ENCODE measurements around the gene KIF6. TPM values are rescaled to one million over a fixed set of nuclear protein-coding genes. Genes with fewer than 3 reads are reported as not detected.

KIF6 gene
- total RNA-seq, 5 donors from 2014 or later (not counting 1 experiment from before 2014, with no cell fraction given), result 0.53 TPM; not detected in 4

DNA sequence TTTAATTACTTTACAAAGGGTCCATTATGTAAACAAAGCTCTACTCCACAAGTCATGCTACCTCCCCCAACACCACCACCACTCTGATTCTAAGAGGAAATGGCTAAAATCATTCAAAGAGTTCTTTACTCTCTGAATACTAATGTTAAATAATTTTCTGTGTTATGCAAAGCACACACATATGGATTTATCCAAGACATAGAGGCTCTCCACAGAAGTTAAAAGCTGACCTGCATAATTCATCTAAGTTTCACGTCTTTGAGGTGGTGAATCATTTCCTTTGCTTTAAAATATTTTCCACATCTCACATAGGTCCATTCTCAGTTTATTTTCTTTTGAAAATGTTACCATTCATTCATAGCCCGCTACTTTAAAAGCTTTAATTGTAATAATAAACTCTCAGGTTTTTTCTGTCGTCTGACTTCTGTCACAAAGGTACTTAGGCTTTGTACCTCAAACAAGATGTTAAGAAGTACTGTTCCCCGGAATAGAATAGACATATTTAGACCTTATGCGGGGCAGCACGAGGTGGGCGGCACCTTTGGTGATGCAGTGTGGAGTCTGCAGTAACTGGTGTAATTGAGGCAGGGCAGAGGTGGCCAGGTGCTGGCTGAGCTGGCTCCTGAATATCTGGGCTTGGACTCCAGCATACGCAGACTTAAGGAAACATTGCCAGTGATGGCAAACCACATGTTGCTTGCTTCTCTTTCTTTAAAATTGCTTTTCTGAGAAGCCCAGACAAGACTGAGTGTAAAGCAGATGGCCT, 55.8 kb downstream of the KIF6 start:
- Mint-ChIP-seq H3K4me1 (no peaks in the 10 kb centered on the region), H3K4me3 (no peak overlapping the region), H3K36me3 (no peaks in the 10 kb centered on the region), H3K9me3 (peaks cover 0 to 8% (median 4%) of the 10 kb centered on the region in 3 donors), H3K27me3 (peaks cover 10 to 22% of the 10 kb centered on the region in 2 donors), H3K27ac (no peak overlapping the region)
- WGBS (ENCODE audit: insufficient coverage), result 86% methylated on average over 5 of the region's 8 CpGs
- Histone ChIP-seq H3K4me1 (ENCODE audit: control insufficient read depth in 1 of 2, extremely low read depth in 1 of 2, insufficient read depth in 2 of 2, low read length in 2 of 2) (no peaks in the 10 kb centered on the region), H3K27me3 (replicated peaks in 1 of 2; ENCODE audit: control insufficient read depth in 2 of 2, extremely low read depth in 1 of 2, insufficient read depth in 2 of 2, low read length in 1 of 2) (peaks cover 0 to 5% of the 10 kb centered on the region in 2 experiments), H3K36me3 (ENCODE audit: control insufficient read depth in 2 of 2, extremely low read depth in 1 of 2, insufficient read depth in 1 of 2, low read length in 1 of 2) (no peaks in the 10 kb centered on the region), H3K27ac (ENCODE audit: low read length) (no peak overlapping the region), H3K4me3 (ENCODE audit: control insufficient read depth in 1 of 2, extremely low read depth in 1 of 2, low read length in 1 of 2) (no peak overlapping the region), H3K9me3 (no peaks in the 10 kb centered on the region)
- ChIA-PET POLR2A (interaction anchor here in 1 of 2 donors (0.7 kb wide), 1 partner anchor 11 kb away, joined by 4 read pairs; no protein-coding TSS in a partner anchor), CTCF (no interaction called here)
- ATAC-seq (replicated peaks in 1 of 4) (no peak), DNase-seq (no peak)

GRCh38 chr6:39666706-39667489, 58.3 kb downstream of the KIF6 start:
- CTCF ChIA-PET, result no interaction called here
- no peak overlapping the region for H3K27ac Mint-ChIP-seq
- no peak overlapping the region for H3K4me3 ChIP-seq (ENCODE audit: control insufficient read depth in 1 of 2, extremely low read depth in 1 of 2, low read length in 1 of 2)

GRCh38 chr6:39665861-39666260, 59.3 kb downstream of the KIF6 start:
- DNase-seq (no peak), ATAC-seq (replicated peaks in 1 of 4) (no peak)
- H3K9me3 Mint-ChIP-seq, result no peaks in the 10 kb centered on the region
- ChIA-PET CTCF (no interaction called here), POLR2A (no interaction called here)
- Histone ChIP-seq H3K4me3 (ENCODE audit: control insufficient read depth in 1 of 2, extremely low read depth in 1 of 2, low read length in 1 of 2) (no peak overlapping the region), H3K27me3 (replicated peaks in 1 of 2; ENCODE audit: control insufficient read depth in 2 of 2, extremely low read depth in 1 of 2, insufficient read depth in 2 of 2, low read length in 1 of 2) (peaks cover 0 to 4% of the 10 kb centered on the region in 2 experiments), H3K4me1 (ENCODE audit: control insufficient read depth in 1 of 2, extremely low read depth in 1 of 2, insufficient read depth in 2 of 2, low read length in 2 of 2) (no peaks in the 10 kb centered on the region), H3K27ac (ENCODE audit: low read length) (no peak overlapping the region), H3K36me3 (ENCODE audit: control insufficient read depth in 2 of 2, extremely low read depth in 1 of 2, insufficient read depth in 1 of 2, low read length in 1 of 2) (no peaks in the 10 kb centered on the region), H3K9me3 (no peaks in the 10 kb centered on the region)
- H3K4me3 Mint-ChIP-seq, result no peak overlapping the region
- no CpG with 5 or more reads among the region's 1 CpG for WGBS (ENCODE audit: insufficient coverage)
- H3K27me3 Mint-ChIP-seq, result peaks cover 11 to 14% of the 10 kb centered on the region in 2 donors
- no peak overlapping the region for H3K27ac Mint-ChIP-seq
- H3K4me1 Mint-ChIP-seq, result no peaks in the 10 kb centered on the region
- no peaks in the 10 kb centered on the region for H3K36me3 Mint-ChIP-seq

More at GRCh38 chr6:39666706-39667489, 58.3 kb downstream of the KIF6 start:
- 72% methylated on average over 4 of the region's 9 CpGs for WGBS (ENCODE audit: insufficient coverage)
- Mint-ChIP-seq H3K36me3 (no peaks in the 10 kb centered on the region), H3K4me3 (no peak overlapping the region), H3K4me1 (no peaks in the 10 kb centered on the region), H3K9me3 (no peaks in the 10 kb centered on the region), H3K27me3 (peaks cover 11 to 18% of the 10 kb centered on the region in 2 donors)
- ATAC-seq (replicated peaks in 1 of 4) (no peak), DNase-seq (no peak)
- Histone ChIP-seq H3K9me3 (no peaks in the 10 kb centered on the region), H3K4me1 (ENCODE audit: control insufficient read depth in 1 of 2, extremely low read depth in 1 of 2, insufficient read depth in 2 of 2, low read length in 2 of 2) (no peaks in the 10 kb centered on the region), H3K36me3 (ENCODE audit: control insufficient read depth in 2 of 2, extremely low read depth in 1 of 2, insufficient read depth in 1 of 2, low read length in 1 of 2) (no peaks in the 10 kb centered on the region), H3K27ac (ENCODE audit: low read length) (no peak overlapping the region), H3K27me3 (replicated peaks in 1 of 2; ENCODE audit: control insufficient read depth in 2 of 2, extremely low read depth in 1 of 2, insufficient read depth in 2 of 2, low read length in 1 of 2) (peaks cover 0 to 7% of the 10 kb centered on the region in 2 experiments)
- POLR2A ChIA-PET, result interaction anchor here in 1 of 2 donors (0.6 kb wide), 1 partner anchor 450 kb away, joined by 9 read pairs; no protein-coding TSS in a partner anchor

GRCh38 chr6:39664173-39664572, 61.0 kb downstream of the KIF6 start:
- peaks cover 11 to 14% of the 10 kb centered on the region in 2 donors for H3K27me3 Mint-ChIP-seq
- ChIA-PET POLR2A (no interaction called here), CTCF (no interaction called here)
- ATAC-seq (replicated peaks in 1 of 4), result no peak
- DNase-seq, result no peak
- no peak overlapping the region for H3K4me3 ChIP-seq (ENCODE audit: control insufficient read depth in 1 of 2, extremely low read depth in 1 of 2, low read length in 1 of 2)
- peaks cover 0 to 4% of the 10 kb centered on the region in 2 experiments for H3K27me3 ChIP-seq (replicated peaks in 1 of 2; ENCODE audit: control insufficient read depth in 2 of 2, extremely low read depth in 1 of 2, insufficient read depth in 2 of 2, low read length in 1 of 2)
- H3K36me3 Mint-ChIP-seq, result no peaks in the 10 kb centered on the region
- no peaks in the 10 kb centered on the region for H3K4me1 Mint-ChIP-seq
- H3K27ac Mint-ChIP-seq, result no peak overlapping the region
- WGBS (ENCODE audit: insufficient coverage), result 100% methylated on average over 1 of the region's 4 CpGs
- H3K9me3 Mint-ChIP-seq, result no peaks in the 10 kb centered on the region
- H3K4me1 ChIP-seq (ENCODE audit: control insufficient read depth in 1 of 2, extremely low read depth in 1 of 2, insufficient read depth in 2 of 2, low read length in 2 of 2), result no peaks in the 10 kb centered on the region
- H3K27ac ChIP-seq (ENCODE audit: low read length), result no peak overlapping the region
- no peak overlapping the region for H3K4me3 Mint-ChIP-seq
- H3K36me3 ChIP-seq (ENCODE audit: control insufficient read depth in 2 of 2, extremely low read depth in 1 of 2, insufficient read depth in 1 of 2, low read length in 1 of 2), result no peaks in the 10 kb centered on the region
- no peaks in the 10 kb centered on the region for H3K9me3 ChIP-seq

GRCh38 chr6:39657355-39658135, 67.7 kb downstream of the KIF6 start:
- Histone ChIP-seq H3K9me3 (no peaks in the 10 kb centered on the region), H3K4me1 (ENCODE audit: control insufficient read depth in 1 of 2, extremely low read depth in 1 of 2, insufficient read depth in 2 of 2, low read length in 2 of 2) (no peaks in the 10 kb centered on the region), H3K4me3 (ENCODE audit: control insufficient read depth in 1 of 2, extremely low read depth in 1 of 2, low read length in 1 of 2) (no peak overlapping the region), H3K27me3 (replicated peaks in 1 of 2; ENCODE audit: control insufficient read depth in 2 of 2, extremely low read depth in 1 of 2, insufficient read depth in 2 of 2, low read length in 1 of 2) (no peaks in the 10 kb centered on the region), H3K27ac (ENCODE audit: low read length) (no peak overlapping the region), H3K36me3 (ENCODE audit: control insufficient read depth in 2 of 2, extremely low read depth in 1 of 2, insufficient read depth in 1 of 2, low read length in 1 of 2) (no peaks in the 10 kb centered on the region)
- no peaks in the 10 kb centered on the region for H3K36me3 Mint-ChIP-seq
- DNase-seq, result no peak
- H3K9me3 Mint-ChIP-seq, result peaks cover 0 to 5% (median 0%) of the 10 kb centered on the region in 3 donors
- H3K27me3 Mint-ChIP-seq, result peaks cover 0 to 1% of the 10 kb centered on the region in 2 donors
- no CpG with 5 or more reads among the region's 2 CpGs for WGBS (ENCODE audit: insufficient coverage)
- no peak overlapping the region for H3K4me3 Mint-ChIP-seq
- no peak overlapping the region for H3K27ac Mint-ChIP-seq
- no peaks in the 10 kb centered on the region for H3K4me1 Mint-ChIP-seq
- ATAC-seq (replicated peaks in 1 of 4), result no peak
- ChIA-PET POLR2A (interaction anchor here in 1 of 2 donors (0.6 kb wide), 1 partner anchor 12 kb away, joined by 4 read pairs; no protein-coding TSS in a partner anchor), CTCF (no interaction called here)

GRCh38 chr6:39654121-39654520, 71.1 kb downstream of the KIF6 start:
- POLR2A ChIA-PET, result no interaction called here
- Histone ChIP-seq H3K4me3 (ENCODE audit: control insufficient read depth in 1 of 2, extremely low read depth in 1 of 2, low read length in 1 of 2) (no peak overlapping the region), H3K4me1 (ENCODE audit: control insufficient read depth in 1 of 2, extremely low read depth in 1 of 2, insufficient read depth in 2 of 2, low read length in 2 of 2) (no peaks in the 10 kb centered on the region), H3K9me3 (no peaks in the 10 kb centered on the region), H3K27ac (ENCODE audit: low read length) (no peak overlapping the region), H3K36me3 (ENCODE audit: control insufficient read depth in 2 of 2, extremely low read depth in 1 of 2, insufficient read depth in 1 of 2, low read length in 1 of 2) (no peaks in the 10 kb centered on the region), H3K27me3 (replicated peaks in 1 of 2; ENCODE audit: control insufficient read depth in 2 of 2, extremely low read depth in 1 of 2, insufficient read depth in 2 of 2, low read length in 1 of 2) (no peaks in the 10 kb centered on the region)
- Mint-ChIP-seq H3K36me3 (no peaks in the 10 kb centered on the region), H3K27ac (no peak overlapping the region), H3K9me3 (peaks cover 0 to 5% (median 0%) of the 10 kb centered on the region in 3 donors), H3K4me3 (no peak overlapping the region), H3K4me1 (no peaks in the 10 kb centered on the region), H3K27me3 (peaks cover 0 to 1% of the 10 kb centered on the region in 2 donors)
- DNase-seq (no peak), ATAC-seq (replicated peaks in 1 of 4) (no peak)
- CTCF ChIA-PET, result no interaction called here
- WGBS (ENCODE audit: insufficient coverage), result 100% methylated on average over 1 of the region's 1 CpG

Data from T-cell (primary cell).